HCT116 (cell line): ENCODE results near the gene GYS1.

Experiments used
- EGR1 ChIP-seq: IDR thresholded peaks from 2 replicates; pipeline ENCODE4 v1.6.1; 2012; ENCODE audit warnings: low read depth
- EZH2phosphoT487 ChIP-seq: fragments of 200-600 bp; IDR thresholded peaks from 2 replicates; pipeline ENCODE4 v1.6.1; 2018; ENCODE audit warnings: antibody characterized with exemption, borderline replicate concordance
- POLR2A ChIP-seq: IDR thresholded peaks from 2 replicates; pipeline ENCODE4 v1.7.0; 2011; ENCODE audit warnings: borderline replicate concordance; ENCODE audit not compliant: insufficient read depth, insufficient read length; ENCODE audit errors: extremely low read depth
- POLR2AphosphoS5 ChIP-seq: IDR thresholded peaks from 2 replicates; pipeline ENCODE4 v1.6.1; 2011; ENCODE audit warnings: mild to moderate bottlenecking, low read depth, low read length, moderate library complexity
- YY1 ChIP-seq: IDR thresholded peaks from 2 replicates; pipeline ENCODE4 v1.6.1; 2011; ENCODE audit warnings: low read length, low read depth, moderate library complexity, mild to moderate bottlenecking; ENCODE audit not compliant: insufficient replicate concordance; ENCODE audit errors: extremely low read depth
- TF ChIP-seq, protein P1 (sequence below), 3 experiments: fragments of 200-600 bp in 1 of 3; sonication (generic) in 1 of 3; IDR thresholded peaks in 2 of 3; conservative IDR thresholded peaks in 1 of 3; 2 replicates each; pipeline ENCODE4 v1.5.1; 2012 to 2017; ENCODE audit warnings: low read depth in 2 of 3, low read length in 2 of 3, antibody characterized with exemption in 1 of 3, borderline replicate concordance in 1 of 3, control low read depth in 1 of 3, mild to moderate bottlenecking in 1 of 3, mixed read lengths in 1 of 3, mixed run types in 1 of 3, moderate library complexity in 1 of 3; ENCODE audit not compliant: insufficient read depth in 1 of 3
- TF ChIP-seq, protein P2 (sequence below): IDR thresholded peaks from 2 replicates; pipeline ENCODE4 v1.6.1; 2011; ENCODE audit warnings: mild to moderate bottlenecking, low read length, moderate library complexity; ENCODE audit not compliant: insufficient replicate concordance; ENCODE audit errors: extremely low read depth
- TF ChIP-seq, protein P3 (sequence below): IDR thresholded peaks from 2 replicates; pipeline ENCODE4 v1.6.1; 2012; ENCODE audit warnings: low read depth

DNA sequence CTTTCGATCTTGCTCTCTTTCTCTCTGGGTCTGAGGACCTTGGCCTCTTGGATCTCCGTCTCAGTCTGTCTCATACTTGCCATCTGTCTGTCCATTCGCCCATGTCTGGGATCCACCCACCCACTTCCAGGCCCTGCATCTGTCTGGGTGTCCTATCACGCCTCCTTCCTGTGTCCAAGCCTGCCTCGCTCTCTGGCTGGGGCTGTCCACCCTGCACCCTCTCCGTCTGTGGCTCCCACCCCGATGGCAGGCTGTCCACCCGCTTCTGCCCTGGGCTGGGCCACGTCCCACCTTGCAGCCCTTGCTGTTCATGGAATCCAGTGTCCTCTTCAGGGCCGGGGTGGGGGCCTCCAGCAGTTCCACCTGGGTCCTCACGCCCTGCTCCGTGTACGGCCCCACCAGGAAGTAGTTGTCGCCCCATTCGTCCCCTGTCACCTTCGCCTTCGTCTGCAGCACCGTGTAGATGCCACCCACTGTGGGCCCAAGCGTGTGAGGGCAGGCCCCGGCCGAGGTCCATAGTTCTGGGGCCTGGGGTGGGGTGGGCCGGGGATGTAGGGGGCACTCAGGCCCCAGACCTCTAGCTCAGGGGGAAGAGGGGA is 2.0 kb downstream of the GYS1 start:
- TF ChIP-seq, protein P1, sequence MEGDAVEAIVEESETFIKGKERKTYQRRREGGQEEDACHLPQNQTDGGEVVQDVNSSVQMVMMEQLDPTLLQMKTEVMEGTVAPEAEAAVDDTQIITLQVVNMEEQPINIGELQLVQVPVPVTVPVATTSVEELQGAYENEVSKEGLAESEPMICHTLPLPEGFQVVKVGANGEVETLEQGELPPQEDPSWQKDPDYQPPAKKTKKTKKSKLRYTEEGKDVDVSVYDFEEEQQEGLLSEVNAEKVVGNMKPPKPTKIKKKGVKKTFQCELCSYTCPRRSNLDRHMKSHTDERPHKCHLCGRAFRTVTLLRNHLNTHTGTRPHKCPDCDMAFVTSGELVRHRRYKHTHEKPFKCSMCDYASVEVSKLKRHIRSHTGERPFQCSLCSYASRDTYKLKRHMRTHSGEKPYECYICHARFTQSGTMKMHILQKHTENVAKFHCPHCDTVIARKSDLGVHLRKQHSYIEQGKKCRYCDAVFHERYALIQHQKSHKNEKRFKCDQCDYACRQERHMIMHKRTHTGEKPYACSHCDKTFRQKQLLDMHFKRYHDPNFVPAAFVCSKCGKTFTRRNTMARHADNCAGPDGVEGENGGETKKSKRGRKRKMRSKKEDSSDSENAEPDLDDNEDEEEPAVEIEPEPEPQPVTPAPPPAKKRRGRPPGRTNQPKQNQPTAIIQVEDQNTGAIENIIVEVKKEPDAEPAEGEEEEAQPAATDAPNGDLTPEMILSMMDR (IDR thresholded peaks at IDR 0.05 in 2 of 3, conservative IDR thresholded peaks at IDR 0.05 in 1 of 3; ENCODE audit: borderline replicate concordance in 1 of 3, insufficient read depth in 1 of 3, low read depth in 2 of 3, low read length in 2 of 3), result no peak
- TF ChIP-seq POLR2AphosphoS5 (no peak), EGR1 (no peak), POLR2A (no peak), EZH2phosphoT487 (no peak), YY1 (no peak)
- TF ChIP-seq, protein P2, sequence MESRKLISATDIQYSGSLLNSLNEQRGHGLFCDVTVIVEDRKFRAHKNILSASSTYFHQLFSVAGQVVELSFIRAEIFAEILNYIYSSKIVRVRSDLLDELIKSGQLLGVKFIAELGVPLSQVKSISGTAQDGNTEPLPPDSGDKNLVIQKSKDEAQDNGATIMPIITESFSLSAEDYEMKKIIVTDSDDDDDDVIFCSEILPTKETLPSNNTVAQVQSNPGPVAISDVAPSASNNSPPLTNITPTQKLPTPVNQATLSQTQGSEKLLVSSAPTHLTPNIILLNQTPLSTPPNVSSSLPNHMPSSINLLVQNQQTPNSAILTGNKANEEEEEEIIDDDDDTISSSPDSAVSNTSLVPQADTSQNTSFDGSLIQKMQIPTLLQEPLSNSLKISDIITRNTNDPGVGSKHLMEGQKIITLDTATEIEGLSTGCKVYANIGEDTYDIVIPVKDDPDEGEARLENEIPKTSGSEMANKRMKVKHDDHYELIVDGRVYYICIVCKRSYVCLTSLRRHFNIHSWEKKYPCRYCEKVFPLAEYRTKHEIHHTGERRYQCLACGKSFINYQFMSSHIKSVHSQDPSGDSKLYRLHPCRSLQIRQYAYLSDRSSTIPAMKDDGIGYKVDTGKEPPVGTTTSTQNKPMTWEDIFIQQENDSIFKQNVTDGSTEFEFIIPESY, result no peak
- TF ChIP-seq, protein P3, sequence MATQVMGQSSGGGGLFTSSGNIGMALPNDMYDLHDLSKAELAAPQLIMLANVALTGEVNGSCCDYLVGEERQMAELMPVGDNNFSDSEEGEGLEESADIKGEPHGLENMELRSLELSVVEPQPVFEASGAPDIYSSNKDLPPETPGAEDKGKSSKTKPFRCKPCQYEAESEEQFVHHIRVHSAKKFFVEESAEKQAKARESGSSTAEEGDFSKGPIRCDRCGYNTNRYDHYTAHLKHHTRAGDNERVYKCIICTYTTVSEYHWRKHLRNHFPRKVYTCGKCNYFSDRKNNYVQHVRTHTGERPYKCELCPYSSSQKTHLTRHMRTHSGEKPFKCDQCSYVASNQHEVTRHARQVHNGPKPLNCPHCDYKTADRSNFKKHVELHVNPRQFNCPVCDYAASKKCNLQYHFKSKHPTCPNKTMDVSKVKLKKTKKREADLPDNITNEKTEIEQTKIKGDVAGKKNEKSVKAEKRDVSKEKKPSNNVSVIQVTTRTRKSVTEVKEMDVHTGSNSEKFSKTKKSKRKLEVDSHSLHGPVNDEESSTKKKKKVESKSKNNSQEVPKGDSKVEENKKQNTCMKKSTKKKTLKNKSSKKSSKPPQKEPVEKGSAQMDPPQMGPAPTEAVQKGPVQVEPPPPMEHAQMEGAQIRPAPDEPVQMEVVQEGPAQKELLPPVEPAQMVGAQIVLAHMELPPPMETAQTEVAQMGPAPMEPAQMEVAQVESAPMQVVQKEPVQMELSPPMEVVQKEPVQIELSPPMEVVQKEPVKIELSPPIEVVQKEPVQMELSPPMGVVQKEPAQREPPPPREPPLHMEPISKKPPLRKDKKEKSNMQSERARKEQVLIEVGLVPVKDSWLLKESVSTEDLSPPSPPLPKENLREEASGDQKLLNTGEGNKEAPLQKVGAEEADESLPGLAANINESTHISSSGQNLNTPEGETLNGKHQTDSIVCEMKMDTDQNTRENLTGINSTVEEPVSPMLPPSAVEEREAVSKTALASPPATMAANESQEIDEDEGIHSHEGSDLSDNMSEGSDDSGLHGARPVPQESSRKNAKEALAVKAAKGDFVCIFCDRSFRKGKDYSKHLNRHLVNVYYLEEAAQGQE, result no peak
